Osteoblast (primary cell): ENCODE data around the gene UIMC1. TPM values are rescaled to one million over a fixed set of nuclear protein-coding genes. Genes with fewer than 3 reads are reported as not detected.

Experiments used
- DNase-seq: peaks from one replicate; pipeline ENCODE4 v3.0.0; 2011; ENCODE audit warnings: low spot score, mixed read lengths; ENCODE audit not compliant: insufficient read length; ENCODE audit errors: missing footprints
- H2AFZ ChIP-seq: 2 replicates; pipeline ENCODE4 v1.6.0; 2011; ENCODE audit warnings: mild to moderate bottlenecking, low read length
- H3K27ac ChIP-seq: 2 replicates; pipeline ENCODE4 v1.5.1; 2011; ENCODE audit warnings: mild to moderate bottlenecking, low read depth, low read length, moderate library complexity
- H3K27me3 ChIP-seq: 2 replicates; pipeline ENCODE4 v1.6.0; 2012; ENCODE audit warnings: mild to moderate bottlenecking, control low read depth, inconsistent platforms, low read length, moderate library complexity; ENCODE audit not compliant: insufficient read depth
- H3K36me3 ChIP-seq: 2 replicates; pipeline ENCODE4 v1.5.1; 2011; ENCODE audit warnings: mild to moderate bottlenecking, low read length, control low read depth, moderate library complexity; ENCODE audit not compliant: insufficient read depth
- H3K4me1 ChIP-seq: 2 replicates; pipeline ENCODE4 v1.5.1; 2011; ENCODE audit warnings: mild to moderate bottlenecking, low read length, control low read depth, moderate library complexity; ENCODE audit not compliant: insufficient read depth
- H3K4me2 ChIP-seq: 2 replicates; pipeline ENCODE4 v1.6.0; 2011; ENCODE audit warnings: mild to moderate bottlenecking, low read length; ENCODE audit not compliant: insufficient read depth
- H3K4me3 ChIP-seq: fragments of 200-600 bp; sonication (generic); 3 replicates; pipeline ENCODE4 v1.5.1; 2012; ENCODE audit warnings: mild to moderate bottlenecking, low read length, inconsistent platforms; ENCODE audit not compliant: insufficient read depth
- H3K79me2 ChIP-seq: 2 replicates; pipeline ENCODE4 v1.6.0; 2012; ENCODE audit warnings: mild to moderate bottlenecking, low read length, control low read depth, inconsistent platforms; ENCODE audit not compliant: insufficient read depth
- H3K9me3 ChIP-seq: 2 replicates; pipeline ENCODE4 v1.5.1; 2011; ENCODE audit warnings: low read depth, low read length, control low read depth
- H4K20me1 ChIP-seq: 2 replicates; pipeline ENCODE4 v1.6.0; 2012; ENCODE audit warnings: mild to moderate bottlenecking, low read length, control low read depth; ENCODE audit not compliant: insufficient read depth
- CTCF ChIP-seq: IDR thresholded peaks from 2 replicates; pipeline ENCODE4 v1.5.1; 2011; ENCODE audit warnings: mild to moderate bottlenecking, low read depth, low read length, moderate library complexity; ENCODE audit errors: extremely low read depth
- total RNA-seq: library from RNA; depleted of rRNA; stranded (reverse); fragments of >200 nt; gene quantifications from 2 replicates; pipeline ENCODE4 v1.2.3, GENCODE V29; 2012

The UIMC1 gene
- total RNA-seq, 1 donor: 40.9 TPM

- Histone ChIP-seq H4K20me1 (peaks cover 2% of the 10 kb centered on the region), H3K9me3 (no peaks in the 10 kb centered on the region), H3K4me1 (peaks cover 13% of the 10 kb centered on the region), H3K4me3 (peak overlapping the region; percentile 81), H3K36me3 (no peaks in the 10 kb centered on the region), H3K27me3 (no peaks in the 10 kb centered on the region), H3K4me2 (peak overlapping the region; percentile 90), H3K27ac (peak overlapping the region; percentile 79), H3K79me2 (peaks cover 55% of the 10 kb centered on the region), H2AFZ (peak overlapping the region; percentile 96)
- TF ChIP-seq CTCF: no peak
- DNase-seq: peak; percentile 71
These were observed 16.7 kb upstream of the UIMC1 start for GRCh38 chr5:177023303-177023664.

GRCh38 chr5:177022386-177023302, 16.1 kb upstream of the UIMC1 start, which contains the start of gene ZNF346:
ZNF346 (plus strand) TSS chr5:177022696; CDS start chr5:177022739, 43 bp downstream.
- H3K27ac ChIP-seq: peak within 1 kb of the TSS; percentile 79
- H3K4me3 ChIP-seq: peak within 1 kb of the TSS; percentile 81
- H4K20me1 ChIP-seq: peaks cover 2% of the 10 kb centered on the region
- DNase-seq: peak; percentile 98
- H3K27me3 ChIP-seq: no peaks in the 10 kb centered on the region
- peak within 1 kb of the TSS; percentile 90 for H3K4me2 ChIP-seq
- peaks cover 13% of the 10 kb centered on the region for H3K4me1 ChIP-seq
- H3K9me3 ChIP-seq: no peaks in the 10 kb centered on the region
- peak within 1 kb of the TSS; percentile 96 for H2AFZ ChIP-seq
- no peaks in the 10 kb centered on the region for H3K36me3 ChIP-seq
- peak; percentile 19 for TF ChIP-seq CTCF
- H3K79me2 ChIP-seq: peaks cover 51% of the 10 kb centered on the region

DNA sequence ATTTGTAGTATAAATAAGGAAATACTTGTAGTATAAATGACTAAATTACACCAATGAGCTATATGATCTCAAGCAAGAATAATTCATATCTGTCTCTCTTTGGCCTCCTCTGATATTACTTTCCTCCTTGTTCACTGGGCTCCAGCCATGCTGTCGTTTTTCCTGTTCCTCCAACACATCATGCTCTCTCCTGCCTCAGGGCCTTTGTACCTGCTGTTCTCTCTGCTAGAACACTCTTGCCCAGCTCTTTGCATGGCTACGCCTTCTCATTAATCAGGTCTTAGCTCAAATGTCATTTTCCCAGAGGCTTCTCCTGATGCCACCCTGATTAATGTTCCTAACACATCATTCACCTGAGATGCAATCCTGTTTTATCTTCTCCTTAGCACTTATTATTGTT, 13.5 kb upstream of the UIMC1 start:
- peaks cover 30% of the 10 kb centered on the region for H3K79me2 ChIP-seq
- no peak overlapping the region for H2AFZ ChIP-seq
- H3K9me3 ChIP-seq: no peaks in the 10 kb centered on the region
- no peaks in the 10 kb centered on the region for H3K36me3 ChIP-seq
- no peak overlapping the region for H3K4me2 ChIP-seq
- no peak for DNase-seq
- H3K27me3 ChIP-seq: no peaks in the 10 kb centered on the region
- peaks cover 13% of the 10 kb centered on the region for H3K4me1 ChIP-seq
- TF ChIP-seq CTCF: no peak
- H4K20me1 ChIP-seq: peaks cover 2% of the 10 kb centered on the region
- H3K4me3 ChIP-seq: no peak overlapping the region
- no peak overlapping the region for H3K27ac ChIP-seq

GRCh38 chr5:177018341-177018740, 11.8 kb upstream of the UIMC1 start:
- Histone ChIP-seq H4K20me1 (peaks cover 2% of the 10 kb centered on the region), H2AFZ (no peak overlapping the region), H3K9me3 (no peaks in the 10 kb centered on the region), H3K4me2 (no peak overlapping the region), H3K27ac (no peak overlapping the region), H3K36me3 (no peaks in the 10 kb centered on the region), H3K4me1 (peaks cover 11% of the 10 kb centered on the region), H3K27me3 (no peaks in the 10 kb centered on the region), H3K4me3 (no peak overlapping the region), H3K79me2 (peaks cover 17% of the 10 kb centered on the region)
- TF ChIP-seq CTCF: no peak
- no peak for DNase-seq
